Activated B cell treated with CpG ODN at 0.5 μM for 24 hours (primary cell): Measurements from ENCODE around the gene INPP5A. TPM values are rescaled to one million over a fixed set of nuclear protein-coding genes. Genes with fewer than 3 reads are reported as not detected.

Experiments used
- ATAC-seq: fragments of 200-7000 bp; cut with Tn5 transposase; one replicate; pipeline ENCODE4 v1.10.0; 2021; ENCODE audit warnings: low read depth, mild to moderate bottlenecking, moderate library complexity
- CTCF ChIA-PET: fragments of 350-600 bp; sonication (Branson Sonifier 250); formaldehyde crosslinking; loops from one replicate; lab custom pipeline; 2021; ENCODE audit warnings: antibody characterized with exemption; lab: Charles Lee
- POLR2A ChIA-PET: fragments of 350-600 bp; sonication (Branson Sonifier 250); formaldehyde crosslinking; loops from one replicate; lab custom pipeline; 2021; ENCODE audit warnings: antibody characterized with exemption; lab: Charles Lee
- DNase-seq: peaks from one replicate; pipeline ENCODE4 v3.0.0; 2022
- H3K27ac Mint-ChIP-seq: one replicate; pipeline ENCODE4 v1.8.0; 2020; ENCODE audit warnings: mixed read lengths
- H3K27me3 Mint-ChIP-seq: one replicate; pipeline ENCODE4 v1.8.0; 2021; ENCODE audit warnings: mixed read lengths
- H3K36me3 Mint-ChIP-seq: one replicate; pipeline ENCODE4 v1.8.0; 2021; ENCODE audit warnings: low read depth, mixed read lengths
- H3K4me1 Mint-ChIP-seq: one replicate; pipeline ENCODE4 v1.8.0; 2021; ENCODE audit warnings: mixed read lengths
- H3K4me3 Mint-ChIP-seq: one replicate; pipeline ENCODE4 v1.8.0; 2020; ENCODE audit warnings: mild to moderate bottlenecking, mixed read lengths
- H3K9me3 Mint-ChIP-seq: one replicate; pipeline ENCODE4 v1.8.0; 2020; ENCODE audit warnings: mixed read lengths
- CTCF ChIP-seq: fragments of 200-600 bp; IDR thresholded peaks from one replicate; pipeline ENCODE4 v1.8.0; 2022; ENCODE audit warnings: antibody characterized with exemption, mild to moderate bottlenecking
- intact Hi-C: fragments of 100-400 bp; cut with micrococcal nuclease; formaldehyde crosslinking; loops from one replicate; pipeline ENCODE4 v1.15.1; 2024
- total RNA-seq: library from RNA; stranded (reverse); gene quantifications from 2 replicates; pipeline ENCODE4 v1.2.3, GENCODE V29; 2022

Gene INPP5A
- total RNA-seq, 1 donor from 2014 or later = 24.9 TPM

DNA sequence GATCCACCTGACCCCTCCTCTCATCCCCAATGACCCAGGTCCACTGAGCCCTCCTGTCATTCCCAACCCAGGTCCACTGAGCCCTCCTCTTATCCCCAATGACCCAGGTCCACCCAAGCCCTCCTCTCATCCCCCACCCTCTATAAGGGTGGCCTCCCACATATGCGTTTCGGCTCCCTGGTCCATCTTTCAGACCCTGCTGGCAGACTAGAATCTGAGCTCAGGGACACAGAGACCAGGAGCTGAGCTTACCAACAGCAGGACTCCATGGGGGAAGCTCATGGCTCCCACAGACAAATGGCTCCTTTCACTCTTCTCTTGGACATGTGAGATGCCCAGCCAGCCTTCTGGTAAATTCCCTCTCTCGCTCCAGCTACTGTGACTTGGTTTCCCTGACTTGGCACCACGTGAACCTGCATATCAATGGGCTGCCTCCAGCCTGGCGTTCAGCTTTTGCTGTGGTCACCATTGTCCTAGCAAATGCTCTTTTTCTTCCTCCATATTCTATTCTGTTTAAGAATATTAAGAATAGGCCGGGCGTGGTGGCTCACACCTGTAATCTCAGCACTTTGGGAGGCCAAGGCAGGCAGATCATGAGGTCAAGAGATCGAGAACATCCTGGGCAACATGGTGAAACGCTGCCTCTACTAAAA lies 24.8 kb upstream of the INPP5A start:
- H3K36me3 Mint-ChIP-seq = no peaks in the 10 kb centered on the region
- ChIA-PET POLR2A (no interaction called here), CTCF (interaction anchor here (0.8 kb wide), 1 partner anchor 38 kb away, joined by 3 read pairs; no protein-coding TSS in a partner anchor)
- TF ChIP-seq CTCF = no peak
- H3K27me3 Mint-ChIP-seq = no peaks in the 10 kb centered on the region
- DNase-seq = no peak
- no peak for ATAC-seq
- H3K4me3 Mint-ChIP-seq = no peak overlapping the region
- intact Hi-C loops = no loop called here
- H3K9me3 Mint-ChIP-seq = no peaks in the 10 kb centered on the region
- H3K27ac Mint-ChIP-seq = peak overlapping the region; percentile 3
- H3K4me1 Mint-ChIP-seq = no peaks in the 10 kb centered on the region

- TF ChIP-seq CTCF = no peak
- Mint-ChIP-seq H3K27me3 (no peaks in the 10 kb centered on the region), H3K9me3 (no peaks in the 10 kb centered on the region), H3K4me3 (peak overlapping the region; percentile 79), H3K4me1 (peaks cover 4% of the 10 kb centered on the region), H3K27ac (peak overlapping the region; percentile 88), H3K36me3 (no peaks in the 10 kb centered on the region)
- peak; percentile 81 for ATAC-seq
- ChIA-PET POLR2A (interaction anchor here (0.5 to 1.3 kb wide), 5 partner anchors 11 to 79 kb away, joined by 3 to 5 read pairs (median 3); no protein-coding TSS in a partner anchor), CTCF (no interaction called here)
- intact Hi-C loops = loop anchor here (1.0 to 5.0 kb wide), 2 partner anchors 22 to 38 kb away; partner anchors contain the start of gene INPP5A
- DNase-seq = peak; percentile 44
Measured at GRCh38 chr10:132514821-132515520, 22.6 kb upstream of the INPP5A start.

GRCh38 chr10:132515811-132516726 lies 21.5 kb upstream of the INPP5A start:
- peak; percentile 14 for DNase-seq
- H3K36me3 Mint-ChIP-seq = no peaks in the 10 kb centered on the region
- no peaks in the 10 kb centered on the region for H3K27me3 Mint-ChIP-seq
- no peaks in the 10 kb centered on the region for H3K9me3 Mint-ChIP-seq
- peak overlapping the region; percentile 88 for H3K27ac Mint-ChIP-seq
- no peak for TF ChIP-seq CTCF
- H3K4me3 Mint-ChIP-seq = peak overlapping the region; percentile 79
- CTCF ChIA-PET = no interaction called here
- no peak for ATAC-seq
- H3K4me1 Mint-ChIP-seq = peaks cover 4% of the 10 kb centered on the region
- POLR2A ChIA-PET = interaction anchor here (0.6 kb wide), 1 partner anchor 39 kb away, joined by 3 read pairs; no protein-coding TSS in a partner anchor
- intact Hi-C loops = loop anchor here (1.0 to 5.0 kb wide), 2 partner anchors 21 to 39 kb away; partner anchors contain the start of gene INPP5A

- TF ChIP-seq CTCF = no peak
- POLR2A ChIA-PET = no interaction called here
- Mint-ChIP-seq H3K27ac (no peak overlapping the region), H3K9me3 (no peaks in the 10 kb centered on the region), H3K4me3 (no peak overlapping the region), H3K27me3 (no peaks in the 10 kb centered on the region), H3K36me3 (no peaks in the 10 kb centered on the region), H3K4me1 (peaks cover 4% of the 10 kb centered on the region)
- intact Hi-C loops = loop anchor here (5.0 kb wide), 1 partner anchor 40 kb away; no protein-coding TSS in a partner anchor
- ATAC-seq = no peak
- CTCF ChIA-PET = no interaction called here
- DNase-seq = peak; percentile 14
Measured at GRCh38 chr10:132516771-132517725, 20.5 kb upstream of the INPP5A start.
